Ishikawa (cell line): Measurements from ENCODE around the gene PSMC2.

ENCODE experiments used
- CEBPB ChIP-seq: IDR thresholded peaks from 2 replicates; pipeline ENCODE4 v1.6.1; 2012
- CREB1 ChIP-seq: IDR thresholded peaks from 2 replicates; pipeline ENCODE4 v1.6.1; 2012; ENCODE audit warnings: low read depth
- EGR1 ChIP-seq: IDR thresholded peaks from 2 replicates; pipeline ENCODE4 v1.6.1; 2012
- EP300 ChIP-seq: IDR thresholded peaks from 2 replicates; pipeline ENCODE4 v1.6.1; 2012; ENCODE audit warnings: borderline replicate concordance
- FOXM1 ChIP-seq: IDR thresholded peaks from 2 replicates; pipeline ENCODE4 v1.6.1; 2012; ENCODE audit warnings: low read depth, borderline replicate concordance
- MAX ChIP-seq: IDR thresholded peaks from 2 replicates; pipeline ENCODE4 v1.6.1; 2012
- NFIC ChIP-seq: IDR thresholded peaks from 2 replicates; pipeline ENCODE4 v1.6.1; 2012
- RAD21 ChIP-seq: IDR thresholded peaks from 2 replicates; pipeline ENCODE4 v1.6.1; 2012; ENCODE audit warnings: low read depth
- REST ChIP-seq: IDR thresholded peaks from 2 replicates; pipeline ENCODE4 v1.6.1; 2012; ENCODE audit warnings: low read depth, mild to moderate bottlenecking
- TAF1 ChIP-seq: IDR thresholded peaks from 2 replicates; pipeline ENCODE4 v1.6.1; 2012; ENCODE audit warnings: low read depth, mild to moderate bottlenecking
- TCF12 ChIP-seq: IDR thresholded peaks from 2 replicates; pipeline ENCODE4 v1.6.1; 2012; ENCODE audit warnings: low read depth
- TEAD4 ChIP-seq: IDR thresholded peaks from 2 replicates; pipeline ENCODE4 v1.6.1; 2012
- USF1 ChIP-seq: IDR thresholded peaks from 2 replicates; pipeline ENCODE4 v1.6.1; 2012
- YY1 ChIP-seq: IDR thresholded peaks from 2 replicates; pipeline ENCODE4 v1.6.1; 2012; ENCODE audit warnings: low read depth
- ZBTB7A ChIP-seq: IDR thresholded peaks from 2 replicates; pipeline ENCODE4 v1.6.1; 2012; ENCODE audit warnings: low read depth

The PSMC2 gene

GRCh38 chr7:103387242-103387641 lies 39.8 kb downstream of the PSMC2 start:
- TF ChIP-seq TEAD4 (no peak), CREB1 (no peak), CEBPB (no peak), EGR1 (no peak), TCF12 (no peak), ZBTB7A (no peak), TAF1 (no peak), NFIC (no peak), RAD21 (no peak), YY1 (no peak)

GRCh38 chr7:103388469-103389140 lies 41.2 kb downstream of the PSMC2 start:
- TF ChIP-seq MAX: no peak
- TF ChIP-seq ZBTB7A: no peak
- TF ChIP-seq EGR1: no peak

GRCh38 chr7:103389263-103389662 lies 41.8 kb downstream of the PSMC2 start:
- no peak for TF ChIP-seq CREB1
- TF ChIP-seq TCF12: no peak
- TF ChIP-seq REST: no peak
- TF ChIP-seq USF1: no peak
- no peak for TF ChIP-seq RAD21
- TF ChIP-seq YY1: no peak
- TF ChIP-seq EGR1: no peak
- no peak for TF ChIP-seq CEBPB
- no peak for TF ChIP-seq ZBTB7A
- no peak for TF ChIP-seq TEAD4
- no peak for TF ChIP-seq NFIC
- no peak for TF ChIP-seq FOXM1
- TF ChIP-seq TAF1: no peak
- no peak for TF ChIP-seq EP300
- TF ChIP-seq MAX: no peak

- TF ChIP-seq TEAD4: no peak
- no peak for TF ChIP-seq RAD21
- no peak for TF ChIP-seq MAX
- TF ChIP-seq REST: no peak
- no peak for TF ChIP-seq NFIC
- no peak for TF ChIP-seq YY1
- TF ChIP-seq CREB1: no peak
- TF ChIP-seq TCF12: no peak
- TF ChIP-seq USF1: no peak
Observed at GRCh38 chr7:103391150-103391549, 43.7 kb downstream of the PSMC2 start.

- no peak for TF ChIP-seq ZBTB7A
- TF ChIP-seq EGR1: no peak
- no peak for TF ChIP-seq TEAD4
- no peak for TF ChIP-seq MAX
- TF ChIP-seq CREB1: no peak
- no peak for TF ChIP-seq CEBPB
Observed at GRCh38 chr7:103391976-103392375, 44.5 kb downstream of the PSMC2 start.

GRCh38 chr7:103394566-103394965 lies 47.1 kb downstream of the PSMC2 start:
- no peak for TF ChIP-seq FOXM1
